WTC11 (cell line): ENCODE data around the gene NETO1. TPM values are rescaled to one million over a fixed set of nuclear protein-coding genes. Genes with fewer than 3 reads are reported as not detected.

Source experiments
- ATAC-seq: fragments of 200-7000 bp; cut with Tn5 transposase; 2 replicates; pipeline ENCODE4 v1.10.0; 2021; ENCODE audit warnings: mild to moderate bottlenecking, moderate library complexity
- CTCF ChIA-PET: fragments of 300-600 bp; sonication (Branson Sonifier 250); formaldehyde crosslinking; loops from one replicate; lab custom pipeline; 2021; ENCODE audit warnings: antibody characterized with exemption; lab: Charles Lee
- POLR2A ChIA-PET: fragments of 350-600 bp; sonication (Branson Sonifier 250); formaldehyde crosslinking; loops from one replicate; lab custom pipeline; 2021; ENCODE audit warnings: antibody characterized with exemption; lab: Charles Lee
- DNase-seq: peaks from one replicate; pipeline ENCODE4 v3.0.0; 2021; ENCODE audit warnings: low spot score
- H3K27ac Mint-ChIP-seq: 2 replicates; pipeline ENCODE4 v1.8.0; 2021; ENCODE audit warnings: mixed read lengths
- H3K27me3 Mint-ChIP-seq: 2 replicates; pipeline ENCODE4 v1.8.0; 2021; ENCODE audit warnings: low read depth, mild to moderate bottlenecking, moderate library complexity, mixed read lengths
- H3K36me3 Mint-ChIP-seq: 2 replicates; pipeline ENCODE4 v1.8.0; 2021; ENCODE audit warnings: mixed read lengths
- H3K4me1 Mint-ChIP-seq: 2 replicates; pipeline ENCODE4 v1.8.0; 2022; ENCODE audit warnings: mixed read lengths
- H3K4me3 Mint-ChIP-seq: 2 replicates; pipeline ENCODE4 v1.8.0; 2021; ENCODE audit warnings: mild to moderate bottlenecking, moderate library complexity, mixed read lengths
- H3K9me3 Mint-ChIP-seq: 2 replicates; pipeline ENCODE4 v1.8.0; 2021; ENCODE audit warnings: mixed read lengths
- EMX1 ChIP-seq: fragments of 250-450 bp; sonication (Bioruptor Pico); IDR thresholded peaks from 2 replicates; pipeline ENCODE4 v1.8.0; 2021; ENCODE audit warnings: mild to moderate bottlenecking
- FOXK1 ChIP-seq: sonication (generic); formaldehyde crosslinking; IDR thresholded peaks from 2 replicates; pipeline ENCODE4 v1.8.0; 2022; ENCODE audit warnings: mild to moderate bottlenecking, moderate library complexity, missing genetic modification reagents
- FOXP1 ChIP-seq: sonication (generic); formaldehyde crosslinking; IDR thresholded peaks from 2 replicates; pipeline ENCODE4 v1.8.0; 2022; ENCODE audit warnings: missing genetic modification reagents, mild to moderate bottlenecking, moderate library complexity, borderline replicate concordance
- GABPB1 ChIP-seq: sonication (generic); formaldehyde crosslinking; IDR thresholded peaks from 2 replicates; pipeline ENCODE4 v1.8.1; 2023; ENCODE audit warnings: mild to moderate bottlenecking, missing genetic modification reagents
- GTF2I ChIP-seq: fragments of 250-450 bp; sonication (Bioruptor Pico); conservative IDR thresholded peaks from 2 replicates; pipeline ENCODE4 v1.4.0; 2021; ENCODE audit warnings: mild to moderate bottlenecking
- HMGA2 ChIP-seq: fragments of 250-450 bp; sonication (Bioruptor Pico); IDR thresholded peaks from 2 replicates; pipeline ENCODE4 v1.4.0; 2021; ENCODE audit warnings: mild to moderate bottlenecking, moderate library complexity
- MXD4 ChIP-seq: fragments of 250-450 bp; sonication (Bioruptor Pico); IDR thresholded peaks from 2 replicates; pipeline ENCODE4 v1.8.0; 2021; ENCODE audit warnings: mild to moderate bottlenecking, moderate library complexity, borderline replicate concordance
- TCF7 ChIP-seq: sonication (generic); formaldehyde crosslinking; IDR thresholded peaks from 2 replicates; pipeline ENCODE4 v1.8.0; 2022; ENCODE audit warnings: mild to moderate bottlenecking, low read depth, missing genetic modification reagents, moderate library complexity
- TEAD1 ChIP-seq: sonication (generic); formaldehyde crosslinking; IDR thresholded peaks from 2 replicates; pipeline ENCODE4 v1.8.0; 2022; ENCODE audit warnings: mild to moderate bottlenecking, missing genetic modification reagents
- TP53 ChIP-seq: sonication (generic); formaldehyde crosslinking; IDR thresholded peaks from 2 replicates; pipeline ENCODE4 v1.8.1; 2023; ENCODE audit warnings: mild to moderate bottlenecking, missing genetic modification reagents
- ZBTB21 ChIP-seq: sonication (generic); formaldehyde crosslinking; IDR thresholded peaks from 2 replicates; pipeline ENCODE4 v1.8.1; 2023; ENCODE audit warnings: mild to moderate bottlenecking, missing genetic modification reagents, borderline replicate concordance
- ZNF121 ChIP-seq: sonication (generic); formaldehyde crosslinking; IDR thresholded peaks from 2 replicates; pipeline ENCODE4 v1.8.0; 2023; ENCODE audit warnings: missing genetic modification reagents
- ZNF232 ChIP-seq: sonication (generic); formaldehyde crosslinking; IDR thresholded peaks from 2 replicates; pipeline ENCODE4 v1.8.0; 2022; ENCODE audit warnings: mild to moderate bottlenecking, missing genetic modification reagents
- ZNF423 ChIP-seq: fragments of 250-450 bp; sonication (Bioruptor Pico); IDR thresholded peaks from 2 replicates; pipeline ENCODE4 v2.1.2; 2022; ENCODE audit warnings: mild to moderate bottlenecking, moderate library complexity
- total RNA-seq: library from RNA; stranded (reverse); gene quantifications from 3 replicates; pipeline ENCODE4 v1.2.3, GENCODE V29; 2021
- TF ChIP-seq, protein P1 (sequence below): sonication (generic); formaldehyde crosslinking; IDR thresholded peaks from 2 replicates; pipeline ENCODE4 v1.8.0; 2022; ENCODE audit warnings: mild to moderate bottlenecking, missing genetic modification reagents
- TF ChIP-seq, protein P2 (sequence below): sonication (generic); formaldehyde crosslinking; IDR thresholded peaks from 2 replicates; pipeline ENCODE4 v1.8.1; 2022; ENCODE audit warnings: mild to moderate bottlenecking, missing genetic modification reagents, moderate library complexity, borderline replicate concordance
- TF ChIP-seq, protein P3 (sequence below): sonication (generic); formaldehyde crosslinking; IDR thresholded peaks from 2 replicates; pipeline ENCODE4 v1.8.1; 2022; ENCODE audit warnings: mild to moderate bottlenecking, moderate library complexity, missing genetic modification reagents
- TF ChIP-seq, protein P4 (sequence below): sonication (generic); formaldehyde crosslinking; IDR thresholded peaks from 2 replicates; pipeline ENCODE4 v1.8.0; 2022; ENCODE audit warnings: mild to moderate bottlenecking, missing genetic modification reagents
- TF ChIP-seq, protein P5 (sequence below): fragments of 250-450 bp; sonication (Bioruptor Pico); IDR thresholded peaks from 2 replicates; pipeline ENCODE4 v1.9.0; 2021; ENCODE audit warnings: mild to moderate bottlenecking, borderline replicate concordance
- TF ChIP-seq, protein P6 (sequence below): sonication (generic); formaldehyde crosslinking; IDR thresholded peaks from 2 replicates; pipeline ENCODE4 v1.8.1; 2023; ENCODE audit warnings: mild to moderate bottlenecking, missing genetic modification reagents, borderline replicate concordance
- TF ChIP-seq, protein P7 (sequence below): sonication (generic); formaldehyde crosslinking; IDR thresholded peaks from 2 replicates; pipeline ENCODE4 v1.8.1; 2023; ENCODE audit warnings: mild to moderate bottlenecking, missing genetic modification reagents
- TF ChIP-seq, protein P8 (sequence below): fragments of 250-450 bp; sonication (Bioruptor Pico); IDR thresholded peaks from 2 replicates; pipeline ENCODE4 v1.9.0; 2021; ENCODE audit warnings: moderate library complexity, mild to moderate bottlenecking, inconsistent platforms, borderline replicate concordance

The NETO1 gene
- total RNA-seq, 1 experiment from 2014 or later = 33.1 TPM

DNA sequence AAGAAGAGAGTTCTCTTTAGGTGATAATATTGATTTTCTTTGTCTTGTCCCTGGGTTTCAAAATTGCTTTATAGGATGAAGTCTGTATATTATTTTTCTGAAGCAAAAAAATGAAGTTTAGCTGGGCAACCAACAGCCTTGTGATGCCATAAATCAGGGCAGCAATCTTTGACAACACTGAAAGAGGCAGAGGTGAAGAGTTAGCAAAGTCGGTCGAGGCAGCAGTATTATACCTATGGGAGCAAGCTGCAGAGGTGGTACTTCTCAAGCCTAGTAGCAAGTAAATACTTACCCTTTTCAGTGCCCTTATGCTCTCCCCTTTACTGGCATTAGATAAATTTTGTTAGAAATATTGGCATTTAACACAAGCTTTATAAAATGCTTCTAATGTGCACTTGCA, 92.9 kb downstream of the NETO1 start (continued):
- TF ChIP-seq ZNF423 (CRISPR knock-in tag) = no peak
- TF ChIP-seq ZBTB21 = no peak
- TF ChIP-seq HMGA2 (CRISPR knock-in tag) = no peak
- no peak for TF ChIP-seq MXD4 (CRISPR knock-in tag)
- no peak for TF ChIP-seq GTF2I (CRISPR knock-in tag)
- no peak for TF ChIP-seq TEAD1 (CRISPR knock-in tag)

DNA sequence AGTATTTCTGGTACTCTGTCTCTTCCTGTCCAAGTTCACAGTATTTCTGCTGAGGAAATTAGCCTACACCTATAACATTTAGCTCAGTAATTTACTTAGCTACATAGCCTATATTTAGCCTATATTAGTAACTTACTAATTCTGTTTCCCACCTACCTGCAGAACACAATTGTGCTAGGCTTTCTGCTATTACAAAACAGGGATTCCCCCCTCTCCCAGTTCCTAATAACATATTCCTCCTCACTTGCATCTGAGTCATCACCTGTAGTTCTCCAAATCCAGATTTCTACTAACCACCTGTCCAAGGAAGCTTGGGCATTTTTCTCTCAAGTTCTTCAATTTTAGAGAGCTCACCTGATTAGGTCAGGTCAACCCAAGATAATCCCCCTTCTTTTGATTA, 94.9 kb downstream of the NETO1 start:
- H3K4me1 Mint-ChIP-seq = peaks cover 10% of the 10 kb centered on the region
- H3K27ac Mint-ChIP-seq = no peak overlapping the region
- DNase-seq (no peak), ATAC-seq (no peak)
- H3K9me3 Mint-ChIP-seq = peaks cover 11% of the 10 kb centered on the region; the same call in 1 of the 2 replicates
- H3K27me3 Mint-ChIP-seq = no peaks in the 10 kb centered on the region
- H3K36me3 Mint-ChIP-seq = peaks cover 3% of the 10 kb centered on the region; the same call in 1 of the 2 replicates
- H3K4me3 Mint-ChIP-seq = no peak overlapping the region
- ChIA-PET POLR2A (no interaction called here), CTCF (interaction anchor here (1.8 kb wide), 1 partner anchor 11 kb away, joined by 6 read pairs; no protein-coding TSS in a partner anchor)
- TF ChIP-seq, protein P1, sequence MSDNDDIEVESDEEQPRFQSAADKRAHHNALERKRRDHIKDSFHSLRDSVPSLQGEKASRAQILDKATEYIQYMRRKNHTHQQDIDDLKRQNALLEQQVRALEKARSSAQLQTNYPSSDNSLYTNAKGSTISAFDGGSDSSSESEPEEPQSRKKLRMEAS (CRISPR knock-in tag) = no peak
- TF ChIP-seq, protein P2, sequence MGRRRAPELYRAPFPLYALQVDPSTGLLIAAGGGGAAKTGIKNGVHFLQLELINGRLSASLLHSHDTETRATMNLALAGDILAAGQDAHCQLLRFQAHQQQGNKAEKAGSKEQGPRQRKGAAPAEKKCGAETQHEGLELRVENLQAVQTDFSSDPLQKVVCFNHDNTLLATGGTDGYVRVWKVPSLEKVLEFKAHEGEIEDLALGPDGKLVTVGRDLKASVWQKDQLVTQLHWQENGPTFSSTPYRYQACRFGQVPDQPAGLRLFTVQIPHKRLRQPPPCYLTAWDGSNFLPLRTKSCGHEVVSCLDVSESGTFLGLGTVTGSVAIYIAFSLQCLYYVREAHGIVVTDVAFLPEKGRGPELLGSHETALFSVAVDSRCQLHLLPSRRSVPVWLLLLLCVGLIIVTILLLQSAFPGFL (CRISPR knock-in tag) = no peak
- TF ChIP-seq ZNF423 (CRISPR knock-in tag) (no peak), MXD4 (CRISPR knock-in tag) (no peak), FOXK1 (CRISPR knock-in tag) (no peak), TP53 (CRISPR knock-in tag) (no peak), ZNF121 (CRISPR knock-in tag) (no peak), FOXP1 (CRISPR knock-in tag) (no peak), ZNF232 (no peak), EMX1 (no peak), TCF7 (CRISPR knock-in tag) (no peak), GABPB1 (CRISPR knock-in tag) (no peak)
- TF ChIP-seq, protein P3, sequence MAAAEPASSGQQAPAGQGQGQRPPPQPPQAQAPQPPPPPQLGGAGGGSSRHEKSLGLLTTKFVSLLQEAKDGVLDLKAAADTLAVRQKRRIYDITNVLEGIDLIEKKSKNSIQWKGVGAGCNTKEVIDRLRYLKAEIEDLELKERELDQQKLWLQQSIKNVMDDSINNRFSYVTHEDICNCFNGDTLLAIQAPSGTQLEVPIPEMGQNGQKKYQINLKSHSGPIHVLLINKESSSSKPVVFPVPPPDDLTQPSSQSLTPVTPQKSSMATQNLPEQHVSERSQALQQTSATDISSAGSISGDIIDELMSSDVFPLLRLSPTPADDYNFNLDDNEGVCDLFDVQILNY = no peak
- TF ChIP-seq, protein P4, sequence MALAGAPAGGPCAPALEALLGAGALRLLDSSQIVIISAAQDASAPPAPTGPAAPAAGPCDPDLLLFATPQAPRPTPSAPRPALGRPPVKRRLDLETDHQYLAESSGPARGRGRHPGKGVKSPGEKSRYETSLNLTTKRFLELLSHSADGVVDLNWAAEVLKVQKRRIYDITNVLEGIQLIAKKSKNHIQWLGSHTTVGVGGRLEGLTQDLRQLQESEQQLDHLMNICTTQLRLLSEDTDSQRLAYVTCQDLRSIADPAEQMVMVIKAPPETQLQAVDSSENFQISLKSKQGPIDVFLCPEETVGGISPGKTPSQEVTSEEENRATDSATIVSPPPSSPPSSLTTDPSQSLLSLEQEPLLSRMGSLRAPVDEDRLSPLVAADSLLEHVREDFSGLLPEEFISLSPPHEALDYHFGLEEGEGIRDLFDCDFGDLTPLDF (CRISPR knock-in tag) = no peak
- TF ChIP-seq, protein P5, sequence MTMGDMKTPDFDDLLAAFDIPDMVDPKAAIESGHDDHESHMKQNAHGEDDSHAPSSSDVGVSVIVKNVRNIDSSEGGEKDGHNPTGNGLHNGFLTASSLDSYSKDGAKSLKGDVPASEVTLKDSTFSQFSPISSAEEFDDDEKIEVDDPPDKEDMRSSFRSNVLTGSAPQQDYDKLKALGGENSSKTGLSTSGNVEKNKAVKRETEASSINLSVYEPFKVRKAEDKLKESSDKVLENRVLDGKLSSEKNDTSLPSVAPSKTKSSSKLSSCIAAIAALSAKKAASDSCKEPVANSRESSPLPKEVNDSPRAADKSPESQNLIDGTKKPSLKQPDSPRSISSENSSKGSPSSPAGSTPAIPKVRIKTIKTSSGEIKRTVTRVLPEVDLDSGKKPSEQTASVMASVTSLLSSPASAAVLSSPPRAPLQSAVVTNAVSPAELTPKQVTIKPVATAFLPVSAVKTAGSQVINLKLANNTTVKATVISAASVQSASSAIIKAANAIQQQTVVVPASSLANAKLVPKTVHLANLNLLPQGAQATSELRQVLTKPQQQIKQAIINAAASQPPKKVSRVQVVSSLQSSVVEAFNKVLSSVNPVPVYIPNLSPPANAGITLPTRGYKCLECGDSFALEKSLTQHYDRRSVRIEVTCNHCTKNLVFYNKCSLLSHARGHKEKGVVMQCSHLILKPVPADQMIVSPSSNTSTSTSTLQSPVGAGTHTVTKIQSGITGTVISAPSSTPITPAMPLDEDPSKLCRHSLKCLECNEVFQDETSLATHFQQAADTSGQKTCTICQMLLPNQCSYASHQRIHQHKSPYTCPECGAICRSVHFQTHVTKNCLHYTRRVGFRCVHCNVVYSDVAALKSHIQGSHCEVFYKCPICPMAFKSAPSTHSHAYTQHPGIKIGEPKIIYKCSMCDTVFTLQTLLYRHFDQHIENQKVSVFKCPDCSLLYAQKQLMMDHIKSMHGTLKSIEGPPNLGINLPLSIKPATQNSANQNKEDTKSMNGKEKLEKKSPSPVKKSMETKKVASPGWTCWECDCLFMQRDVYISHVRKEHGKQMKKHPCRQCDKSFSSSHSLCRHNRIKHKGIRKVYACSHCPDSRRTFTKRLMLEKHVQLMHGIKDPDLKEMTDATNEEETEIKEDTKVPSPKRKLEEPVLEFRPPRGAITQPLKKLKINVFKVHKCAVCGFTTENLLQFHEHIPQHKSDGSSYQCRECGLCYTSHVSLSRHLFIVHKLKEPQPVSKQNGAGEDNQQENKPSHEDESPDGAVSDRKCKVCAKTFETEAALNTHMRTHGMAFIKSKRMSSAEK (CRISPR knock-in tag) = no peak
- TF ChIP-seq, protein P6, sequence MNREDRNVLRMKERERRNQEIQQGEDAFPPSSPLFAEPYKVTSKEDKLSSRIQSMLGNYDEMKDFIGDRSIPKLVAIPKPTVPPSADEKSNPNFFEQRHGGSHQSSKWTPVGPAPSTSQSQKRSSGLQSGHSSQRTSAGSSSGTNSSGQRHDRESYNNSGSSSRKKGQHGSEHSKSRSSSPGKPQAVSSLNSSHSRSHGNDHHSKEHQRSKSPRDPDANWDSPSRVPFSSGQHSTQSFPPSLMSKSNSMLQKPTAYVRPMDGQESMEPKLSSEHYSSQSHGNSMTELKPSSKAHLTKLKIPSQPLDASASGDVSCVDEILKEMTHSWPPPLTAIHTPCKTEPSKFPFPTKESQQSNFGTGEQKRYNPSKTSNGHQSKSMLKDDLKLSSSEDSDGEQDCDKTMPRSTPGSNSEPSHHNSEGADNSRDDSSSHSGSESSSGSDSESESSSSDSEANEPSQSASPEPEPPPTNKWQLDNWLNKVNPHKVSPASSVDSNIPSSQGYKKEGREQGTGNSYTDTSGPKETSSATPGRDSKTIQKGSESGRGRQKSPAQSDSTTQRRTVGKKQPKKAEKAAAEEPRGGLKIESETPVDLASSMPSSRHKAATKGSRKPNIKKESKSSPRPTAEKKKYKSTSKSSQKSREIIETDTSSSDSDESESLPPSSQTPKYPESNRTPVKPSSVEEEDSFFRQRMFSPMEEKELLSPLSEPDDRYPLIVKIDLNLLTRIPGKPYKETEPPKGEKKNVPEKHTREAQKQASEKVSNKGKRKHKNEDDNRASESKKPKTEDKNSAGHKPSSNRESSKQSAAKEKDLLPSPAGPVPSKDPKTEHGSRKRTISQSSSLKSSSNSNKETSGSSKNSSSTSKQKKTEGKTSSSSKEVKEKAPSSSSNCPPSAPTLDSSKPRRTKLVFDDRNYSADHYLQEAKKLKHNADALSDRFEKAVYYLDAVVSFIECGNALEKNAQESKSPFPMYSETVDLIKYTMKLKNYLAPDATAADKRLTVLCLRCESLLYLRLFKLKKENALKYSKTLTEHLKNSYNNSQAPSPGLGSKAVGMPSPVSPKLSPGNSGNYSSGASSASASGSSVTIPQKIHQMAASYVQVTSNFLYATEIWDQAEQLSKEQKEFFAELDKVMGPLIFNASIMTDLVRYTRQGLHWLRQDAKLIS (CRISPR knock-in tag) = no peak
- TF ChIP-seq, protein P7, sequence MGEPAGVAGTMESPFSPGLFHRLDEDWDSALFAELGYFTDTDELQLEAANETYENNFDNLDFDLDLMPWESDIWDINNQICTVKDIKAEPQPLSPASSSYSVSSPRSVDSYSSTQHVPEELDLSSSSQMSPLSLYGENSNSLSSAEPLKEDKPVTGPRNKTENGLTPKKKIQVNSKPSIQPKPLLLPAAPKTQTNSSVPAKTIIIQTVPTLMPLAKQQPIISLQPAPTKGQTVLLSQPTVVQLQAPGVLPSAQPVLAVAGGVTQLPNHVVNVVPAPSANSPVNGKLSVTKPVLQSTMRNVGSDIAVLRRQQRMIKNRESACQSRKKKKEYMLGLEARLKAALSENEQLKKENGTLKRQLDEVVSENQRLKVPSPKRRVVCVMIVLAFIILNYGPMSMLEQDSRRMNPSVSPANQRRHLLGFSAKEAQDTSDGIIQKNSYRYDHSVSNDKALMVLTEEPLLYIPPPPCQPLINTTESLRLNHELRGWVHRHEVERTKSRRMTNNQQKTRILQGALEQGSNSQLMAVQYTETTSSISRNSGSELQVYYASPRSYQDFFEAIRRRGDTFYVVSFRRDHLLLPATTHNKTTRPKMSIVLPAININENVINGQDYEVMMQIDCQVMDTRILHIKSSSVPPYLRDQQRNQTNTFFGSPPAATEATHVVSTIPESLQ (CRISPR knock-in tag) = no peak
- TF ChIP-seq, protein P8, sequence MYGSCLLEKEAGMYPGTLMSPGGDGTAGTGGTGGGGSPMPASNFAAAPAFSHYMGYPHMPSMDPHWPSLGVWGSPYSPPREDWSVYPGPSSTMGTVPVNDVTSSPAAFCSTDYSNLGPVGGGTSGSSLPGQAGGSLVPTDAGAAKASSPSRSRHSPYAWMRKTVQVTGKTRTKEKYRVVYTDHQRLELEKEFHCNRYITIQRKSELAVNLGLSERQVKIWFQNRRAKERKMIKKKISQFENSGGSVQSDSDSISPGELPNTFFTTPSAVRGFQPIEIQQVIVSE = no peak
